GM13976 (cell line): ENCODE results near the gene CCDC138.

ENCODE experiments used
- DNase-seq: peaks from one replicate; pipeline ENCODE4 v3.0.0; 2012; ENCODE audit warnings: low spot score
- CTCF ChIP-seq: IDR thresholded peaks from 2 replicates; pipeline ENCODE4 v1.5.1; 2012; ENCODE audit warnings: borderline replicate concordance, mild to moderate bottlenecking; ENCODE audit not compliant: insufficient read depth; ENCODE audit errors: extremely low read depth, missing control alignments, control extremely low read depth
- in situ Hi-C: fragments of 300-500 bp; cut with MboI; formaldehyde crosslinking; loops from one replicate; pipeline ENCODE4 v1.12.0; 2022; ENCODE audit warnings: low sequenced_read_pairs, mixed read lengths, inconsistent platforms; ENCODE audit not compliant: unreplicated experiment

CCDC138 gene

GRCh38 chr2:108924580-108925251 lies 138.1 kb downstream of the CCDC138 start:
- no peak for DNase-seq
- no peak for TF ChIP-seq CTCF
- in situ Hi-C loops, result no loop called here

DNA sequence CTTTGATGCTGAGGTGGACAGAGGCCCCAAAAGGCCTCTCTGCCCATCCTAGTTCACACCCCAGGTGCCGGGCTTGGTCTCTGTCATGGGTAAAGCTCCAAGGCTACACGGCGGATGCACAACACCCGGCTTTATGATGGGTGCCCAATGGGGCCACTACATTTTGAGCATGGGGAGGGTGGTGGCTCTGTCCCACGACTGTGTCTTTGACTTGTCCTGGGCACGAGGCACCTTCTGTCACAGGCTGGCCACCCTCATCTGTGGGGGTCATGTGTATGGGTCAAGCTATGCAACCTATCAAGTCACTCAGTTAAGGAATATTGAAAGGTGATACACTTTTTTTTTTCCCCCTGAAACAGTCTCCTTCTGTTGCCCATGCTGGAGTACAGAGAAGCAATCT lies 138.7 kb downstream of the CCDC138 start:
- no peak for TF ChIP-seq CTCF
- in situ Hi-C loops, result no loop called here
- no peak for DNase-seq

DNA sequence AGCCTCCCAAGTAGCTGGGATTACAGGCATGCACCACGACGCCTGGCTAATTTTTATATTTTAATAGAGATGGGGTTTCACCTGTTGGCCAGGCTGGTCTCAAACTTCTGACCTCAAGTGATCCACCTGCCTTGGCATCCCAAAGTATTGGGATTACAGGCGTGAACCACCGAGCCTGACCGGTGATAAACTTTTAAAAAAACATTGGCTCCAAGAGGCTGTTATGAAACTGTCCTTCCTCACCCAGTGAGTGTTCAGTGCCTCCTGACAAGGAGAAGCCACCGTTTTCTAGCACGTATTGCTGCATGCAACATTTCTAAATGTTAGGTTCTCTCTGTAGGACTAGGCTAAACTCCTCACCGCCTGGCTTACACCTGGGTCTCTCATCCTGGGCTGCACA lies 139.2 kb downstream of the CCDC138 start:
- TF ChIP-seq CTCF, result no peak
- DNase-seq, result no peak
- in situ Hi-C loops, result no loop called here
